Skeletal muscle satellite cell (primary cell): Measurements from ENCODE around the gene DPP8.
A peak's percentile ranks its signal among the peaks of the same experiment; 100 is the strongest.

ENCODE experiments used
- H3K27me3 ChIP-seq: 2 replicates; pipeline ENCODE4 v1.7.0; 2013; ENCODE audit warnings: low read length; ENCODE audit not compliant: control insufficient read depth, insufficient read depth
- H3K36me3 ChIP-seq: 2 replicates; pipeline ENCODE4 v1.7.0; 2013; ENCODE audit warnings: mild to moderate bottlenecking, control low read depth, low read length; ENCODE audit not compliant: insufficient read depth
- H3K4me1 ChIP-seq: 2 replicates; pipeline ENCODE4 v1.7.0; 2013; ENCODE audit warnings: low read length; ENCODE audit not compliant: control insufficient read depth, insufficient read depth
- H3K4me2 ChIP-seq: 2 replicates; pipeline ENCODE4 v1.7.0; 2013; ENCODE audit warnings: mild to moderate bottlenecking, low read length
- H3K4me3 ChIP-seq: 2 replicates; pipeline ENCODE4 v1.7.0; 2013; ENCODE audit warnings: low read length
- H3K9ac ChIP-seq: 2 replicates; pipeline ENCODE4 v1.7.0; 2013; ENCODE audit warnings: mild to moderate bottlenecking, low read depth, low read length, moderate library complexity
- H3K9me3 ChIP-seq: replicated peaks from 2 replicates; pipeline ENCODE4 v1.7.0; 2013; ENCODE audit warnings: mild to moderate bottlenecking, control low read depth, low read length

The DPP8 gene

GRCh38 chr15:65410972-65411371, 106.5 kb downstream of the DPP8 start:
- Histone ChIP-seq H3K27me3 (peaks cover 37% of the 10 kb centered on the region), H3K9ac (no peak overlapping the region), H3K4me3 (no peak overlapping the region), H3K4me1 (peaks cover 26% of the 10 kb centered on the region), H3K4me2 (no peak overlapping the region), H3K36me3 (no peaks in the 10 kb centered on the region), H3K9me3 (no peaks in the 10 kb centered on the region)

GRCh38 chr15:65410036-65410435, 107.5 kb downstream of the DPP8 start:
- Histone ChIP-seq H3K9me3 (no peaks in the 10 kb centered on the region), H3K9ac (no peak overlapping the region), H3K27me3 (peaks cover 31% of the 10 kb centered on the region), H3K36me3 (no peaks in the 10 kb centered on the region), H3K4me3 (no peak overlapping the region), H3K4me2 (no peak overlapping the region), H3K4me1 (peaks cover 19% of the 10 kb centered on the region)

- Histone ChIP-seq H3K4me1 (peaks cover 14% of the 10 kb centered on the region), H3K4me2 (peak overlapping the region; percentile 37), H3K4me3 (no peak overlapping the region), H3K9me3 (no peaks in the 10 kb centered on the region), H3K9ac (no peak overlapping the region), H3K36me3 (no peaks in the 10 kb centered on the region), H3K27me3 (peaks cover 34% of the 10 kb centered on the region)
Measured at GRCh38 chr15:65409036-65409631, 108.4 kb downstream of the DPP8 start.

GRCh38 chr15:65408324-65409035, 109.0 kb downstream of the DPP8 start:
- Histone ChIP-seq H3K9me3 (no peaks in the 10 kb centered on the region), H3K9ac (no peak overlapping the region), H3K4me2 (no peak overlapping the region), H3K36me3 (no peaks in the 10 kb centered on the region), H3K4me3 (no peak overlapping the region), H3K27me3 (peaks cover 34% of the 10 kb centered on the region), H3K4me1 (peaks cover 14% of the 10 kb centered on the region)

GRCh38 chr15:65406424-65407000, 111.0 kb downstream of the DPP8 start:
- H3K27me3 ChIP-seq: peaks cover 35% of the 10 kb centered on the region
- no peak overlapping the region for H3K4me3 ChIP-seq
- H3K9ac ChIP-seq: no peak overlapping the region
- H3K4me2 ChIP-seq: no peak overlapping the region
- H3K4me1 ChIP-seq: peaks cover 14% of the 10 kb centered on the region
- H3K9me3 ChIP-seq: no peaks in the 10 kb centered on the region
- no peaks in the 10 kb centered on the region for H3K36me3 ChIP-seq

GRCh38 chr15:65405791-65406423, 111.6 kb downstream of the DPP8 start:
- Histone ChIP-seq H3K4me1 (peaks cover 19% of the 10 kb centered on the region), H3K4me3 (no peak overlapping the region), H3K36me3 (no peaks in the 10 kb centered on the region)

GRCh38 chr15:65404186-65404872, 113.2 kb downstream of the DPP8 start:
- Histone ChIP-seq H3K27me3 (peaks cover 25% of the 10 kb centered on the region), H3K9ac (no peak overlapping the region), H3K4me2 (no peak overlapping the region), H3K36me3 (no peaks in the 10 kb centered on the region), H3K4me3 (no peak overlapping the region), H3K4me1 (peaks cover 16% of the 10 kb centered on the region), H3K9me3 (no peaks in the 10 kb centered on the region)

More at GRCh38 chr15:65405791-65406423, 111.6 kb downstream of the DPP8 start:
- Histone ChIP-seq H3K27me3 (peaks cover 35% of the 10 kb centered on the region), H3K9me3 (no peaks in the 10 kb centered on the region), H3K9ac (no peak overlapping the region), H3K4me2 (no peak overlapping the region)

- Histone ChIP-seq H3K4me3 (no peak overlapping the region), H3K36me3 (no peaks in the 10 kb centered on the region), H3K9me3 (no peaks in the 10 kb centered on the region), H3K4me2 (no peak overlapping the region), H3K4me1 (peaks cover 7% of the 10 kb centered on the region), H3K27me3 (peaks cover 27% of the 10 kb centered on the region), H3K9ac (no peak overlapping the region)
Measured at GRCh38 chr15:65402961-65403360, 114.5 kb downstream of the DPP8 start.

- Histone ChIP-seq H3K4me1 (peaks cover 7% of the 10 kb centered on the region), H3K36me3 (no peaks in the 10 kb centered on the region), H3K9me3 (no peaks in the 10 kb centered on the region), H3K9ac (no peak overlapping the region), H3K27me3 (peaks cover 27% of the 10 kb centered on the region), H3K4me3 (no peak overlapping the region), H3K4me2 (no peak overlapping the region)
Measured at GRCh38 chr15:65401611-65402240, 115.8 kb downstream of the DPP8 start.

- Histone ChIP-seq H3K36me3 (no peaks in the 10 kb centered on the region), H3K4me1 (peaks cover 7% of the 10 kb centered on the region), H3K9me3 (no peaks in the 10 kb centered on the region), H3K4me2 (peak overlapping the region; percentile 18), H3K27me3 (peaks cover 23% of the 10 kb centered on the region), H3K4me3 (no peak overlapping the region), H3K9ac (no peak overlapping the region)
Measured at GRCh38 chr15:65400760-65401610, 116.5 kb downstream of the DPP8 start.
